OCI-LY7 (cell line): ENCODE data around the gene CDKL4. TPM values are rescaled to one million over a fixed set of nuclear protein-coding genes. Genes with fewer than 3 reads are reported as not detected.

ENCODE experiments used
- BruUV-seq: library from RNA; stranded (reverse); fragments of 400-500 nt; replicated peaks from 2 replicates; lab custom pipeline; 2021; lab: Mats Ljungman, UMichigan
- CTCF ChIA-PET: fragments of 300-600 bp; sonication (Branson Sonifier 250); formaldehyde crosslinking; loops from one replicate; lab custom pipeline; 2022; ENCODE audit warnings: antibody characterized with exemption; ENCODE audit not compliant: unreplicated experiment; lab: Charles Lee
- POLR2A ChIA-PET: fragments of 300-600 bp; sonication (Branson Sonifier 250); formaldehyde crosslinking; loops from one replicate; lab custom pipeline; 2022; ENCODE audit warnings: antibody characterized with exemption; lab: Charles Lee
- DNase-seq: peaks from one replicate; pipeline ENCODE4 v3.0.0-alpha.2; 2015; ENCODE audit warnings: low spot score
- H2AFZ ChIP-seq: fragments of 200-600 bp; sonication (generic), shearing (Covaris generic); 2 replicates; pipeline ENCODE4 v1.6.1; 2014; ENCODE audit warnings: mild to moderate bottlenecking, antibody characterized with exemption, low read length, moderate library complexity
- H3K27ac ChIP-seq: fragments of 200-600 bp; sonication (generic); 2 replicates; pipeline ENCODE4 v1.5.1; 2014; ENCODE audit warnings: mixed run types, low read depth, mild to moderate bottlenecking, moderate library complexity, low read length, inconsistent platforms; ENCODE audit not compliant: poor library complexity, severe bottlenecking
- H3K36me3 ChIP-seq: fragments of 200-600 bp; sonication (generic); 2 replicates; pipeline ENCODE4 v1.6.1; 2014; ENCODE audit warnings: mild to moderate bottlenecking, antibody characterized with exemption, low read length, moderate library complexity, mixed read lengths; ENCODE audit not compliant: insufficient read depth
- H3K4me1 ChIP-seq: fragments of 200-600 bp; sonication (generic); 2 replicates; pipeline ENCODE4 v1.5.1; 2014; ENCODE audit warnings: mild to moderate bottlenecking, low read length; ENCODE audit not compliant: insufficient read depth, poor library complexity, severe bottlenecking
- H3K4me2 ChIP-seq: fragments of 200-600 bp; sonication (generic); 2 replicates; pipeline ENCODE4 v1.6.1; 2014; ENCODE audit warnings: mild to moderate bottlenecking, low read length
- H3K4me3 ChIP-seq: fragments of 200-600 bp; sonication (generic); 2 replicates; pipeline ENCODE4 v1.5.1; 2014; ENCODE audit warnings: mild to moderate bottlenecking, low read depth, low read length; ENCODE audit not compliant: poor library complexity, severe bottlenecking
- H3K79me2 ChIP-seq: fragments of 200-600 bp; sonication (generic); 2 replicates; pipeline ENCODE4 v1.6.1; 2016; ENCODE audit warnings: low read depth, mild to moderate bottlenecking, low read length, moderate library complexity, mixed read lengths; ENCODE audit not compliant: insufficient read depth
- H3K9me2 ChIP-seq: fragments of 200-600 bp; sonication (generic); 2 replicates; pipeline ENCODE4 v1.6.1; 2016; ENCODE audit warnings: mild to moderate bottlenecking, low read length, mixed read lengths; ENCODE audit not compliant: insufficient read depth
- H3K9me3 ChIP-seq: fragments of 200-600 bp; sonication (generic); 2 replicates; pipeline ENCODE4 v1.6.1; 2014; ENCODE audit warnings: mild to moderate bottlenecking, mixed run types, low read length, mixed read lengths
- H4K20me1 ChIP-seq: fragments of 200-600 bp; sonication (generic); 2 replicates; pipeline ENCODE4 v1.6.1; 2014; ENCODE audit warnings: mild to moderate bottlenecking, antibody characterized with exemption, low read length, moderate library complexity, mixed read lengths; ENCODE audit not compliant: insufficient read depth
- EZH2phosphoT487 ChIP-seq: fragments of 200-600 bp; sonication (generic); IDR thresholded peaks from 2 replicates; pipeline ENCODE4 v1.6.1; 2018; ENCODE audit warnings: low read depth, borderline replicate concordance, mild to moderate bottlenecking, mixed run types, antibody characterized with exemption, low read length, moderate library complexity, mixed read lengths
- intact Hi-C: fragments of 100-400 bp; cut with micrococcal nuclease; formaldehyde crosslinking; loops from one replicate; pipeline ENCODE4 v1.10.0; 2022; ENCODE audit not compliant: unreplicated experiment
- total RNA-seq, 2 experiments: library from RNA; depleted of rRNA in 1 of 2; stranded (reverse); fragments of >200 nt in 1 of 2; shearing (Covaris generic) in 1 of 2; gene quantifications; 2 replicates each; pipeline ENCODE4 v1.2.3, GENCODE V29; 2014 to 2022
- TF ChIP-seq, protein P1 (sequence below): fragments of 200-600 bp; sonication (generic); conservative IDR thresholded peaks from 2 replicates; pipeline ENCODE4 v1.5.1; 2014; ENCODE audit warnings: mild to moderate bottlenecking, antibody characterized with exemption, low read length, moderate library complexity, mixed read lengths

Gene CDKL4
- total RNA-seq, 2 experiments from 2014 or later: not detected

DNA sequence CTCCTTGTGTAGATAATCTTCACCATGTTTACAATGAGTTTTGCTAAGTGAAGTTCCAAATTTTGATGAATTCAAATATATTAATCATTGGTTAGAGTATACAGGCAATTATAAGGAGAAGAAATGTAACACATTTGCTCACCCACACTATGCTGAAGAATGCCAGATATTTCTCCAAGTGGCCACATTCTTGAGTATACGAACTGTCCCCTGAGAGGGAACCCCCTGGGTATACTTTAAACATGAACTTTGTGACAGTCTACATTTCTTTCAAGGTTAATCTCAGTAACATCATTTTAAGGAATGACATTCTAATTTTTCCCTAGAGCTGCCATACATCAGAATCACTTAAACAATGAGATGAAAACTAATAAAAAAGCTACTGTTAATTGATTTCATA is 39.8 kb upstream of the CDKL4 start:
- Histone ChIP-seq H3K4me1 (no peaks in the 10 kb centered on the region), H2AFZ (no peak overlapping the region), H3K9me2 (no peaks in the 10 kb centered on the region), H3K4me3 (no peak overlapping the region), H3K79me2 (no peaks in the 10 kb centered on the region), H3K4me2 (no peak overlapping the region), H3K9me3 (no peaks in the 10 kb centered on the region), H4K20me1 (no peaks in the 10 kb centered on the region), H3K36me3 (peaks cover 29% of the 10 kb centered on the region), H3K27ac (no peak overlapping the region)
- ChIA-PET POLR2A (no interaction called here), CTCF (no interaction called here)
- intact Hi-C loops: no loop called here
- no peak for TF ChIP-seq EZH2phosphoT487
- TF ChIP-seq, protein P1, sequence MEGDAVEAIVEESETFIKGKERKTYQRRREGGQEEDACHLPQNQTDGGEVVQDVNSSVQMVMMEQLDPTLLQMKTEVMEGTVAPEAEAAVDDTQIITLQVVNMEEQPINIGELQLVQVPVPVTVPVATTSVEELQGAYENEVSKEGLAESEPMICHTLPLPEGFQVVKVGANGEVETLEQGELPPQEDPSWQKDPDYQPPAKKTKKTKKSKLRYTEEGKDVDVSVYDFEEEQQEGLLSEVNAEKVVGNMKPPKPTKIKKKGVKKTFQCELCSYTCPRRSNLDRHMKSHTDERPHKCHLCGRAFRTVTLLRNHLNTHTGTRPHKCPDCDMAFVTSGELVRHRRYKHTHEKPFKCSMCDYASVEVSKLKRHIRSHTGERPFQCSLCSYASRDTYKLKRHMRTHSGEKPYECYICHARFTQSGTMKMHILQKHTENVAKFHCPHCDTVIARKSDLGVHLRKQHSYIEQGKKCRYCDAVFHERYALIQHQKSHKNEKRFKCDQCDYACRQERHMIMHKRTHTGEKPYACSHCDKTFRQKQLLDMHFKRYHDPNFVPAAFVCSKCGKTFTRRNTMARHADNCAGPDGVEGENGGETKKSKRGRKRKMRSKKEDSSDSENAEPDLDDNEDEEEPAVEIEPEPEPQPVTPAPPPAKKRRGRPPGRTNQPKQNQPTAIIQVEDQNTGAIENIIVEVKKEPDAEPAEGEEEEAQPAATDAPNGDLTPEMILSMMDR: no peak
- BruUV-seq: no TSS peak
- DNase-seq: no peak

DNA sequence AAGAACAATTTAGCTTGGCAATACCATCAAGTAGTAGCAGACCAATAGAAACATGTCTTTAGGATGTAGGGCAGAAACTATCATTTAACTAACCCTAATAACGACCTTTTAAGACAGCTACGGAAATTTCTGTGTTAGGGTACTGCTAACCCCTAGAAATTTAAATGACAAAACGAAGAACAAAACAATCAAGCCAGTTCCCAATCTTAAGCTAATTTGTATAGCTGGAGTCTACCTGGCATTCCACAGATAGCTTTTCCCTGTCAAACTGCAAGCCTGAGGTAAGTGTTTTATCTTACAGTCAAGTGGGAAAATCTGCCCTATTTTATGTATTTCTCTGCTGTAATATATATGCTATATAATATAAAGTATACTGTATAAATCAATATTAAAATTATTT is 37.6 kb upstream of the CDKL4 start:
- ChIA-PET CTCF (no interaction called here), POLR2A (interaction anchor here (0.8 to 1.6 kb wide), 4 partner anchors 12 to 29 kb away, joined by 3 to 11 read pairs (median 5); no protein-coding TSS in a partner anchor)
- Histone ChIP-seq H3K27ac (no peak overlapping the region), H3K4me2 (no peak overlapping the region), H3K79me2 (no peaks in the 10 kb centered on the region), H3K4me1 (no peaks in the 10 kb centered on the region), H3K9me2 (no peaks in the 10 kb centered on the region), H3K4me3 (no peak overlapping the region), H2AFZ (no peak overlapping the region), H4K20me1 (no peaks in the 10 kb centered on the region), H3K36me3 (peaks cover 28% of the 10 kb centered on the region), H3K9me3 (no peaks in the 10 kb centered on the region)
- no peak for DNase-seq
- BruUV-seq: no TSS peak
- intact Hi-C loops: no loop called here
- TF ChIP-seq, protein P1: no peak
- no peak for TF ChIP-seq EZH2phosphoT487

DNA sequence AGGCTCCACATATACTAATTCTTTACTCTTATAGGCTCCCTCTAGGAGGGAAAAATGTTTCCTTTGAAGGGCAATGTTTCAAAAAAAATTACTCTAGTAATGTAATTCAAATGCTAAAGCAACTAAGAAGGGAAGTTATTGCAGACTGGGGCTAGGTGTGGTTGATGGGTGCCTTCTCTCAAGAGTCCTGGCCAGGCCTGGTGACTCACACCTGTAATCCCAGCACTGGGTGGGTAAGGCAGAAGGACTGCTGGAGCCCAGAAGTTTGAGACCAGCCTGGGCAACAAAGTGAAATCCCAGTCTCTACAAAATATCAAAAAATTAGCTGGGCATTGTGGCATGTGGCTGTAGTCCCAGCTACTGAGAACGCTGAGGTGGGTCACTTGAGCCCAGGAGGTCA is 31.2 kb upstream of the CDKL4 start:
- no peak overlapping the region for H3K27ac ChIP-seq
- no peaks in the 10 kb centered on the region for H3K4me1 ChIP-seq
- H4K20me1 ChIP-seq: no peaks in the 10 kb centered on the region
- BruUV-seq: no TSS peak
- ChIA-PET POLR2A (interaction anchor here (0.7 to 1.2 kb wide), 5 partner anchors 8 to 483 kb away, joined by 3 to 4 read pairs (median 3); no protein-coding TSS in a partner anchor), CTCF (no interaction called here)
- no peaks in the 10 kb centered on the region for H3K79me2 ChIP-seq
- H3K36me3 ChIP-seq: peaks cover 31% of the 10 kb centered on the region
- no peak for DNase-seq
- intact Hi-C loops: no loop called here
- no peak overlapping the region for H3K4me2 ChIP-seq
- H2AFZ ChIP-seq: no peak overlapping the region
- no peak overlapping the region for H3K4me3 ChIP-seq
- no peaks in the 10 kb centered on the region for H3K9me2 ChIP-seq
- H3K9me3 ChIP-seq: no peaks in the 10 kb centered on the region
- TF ChIP-seq, protein P1: no peak
- no peak for TF ChIP-seq EZH2phosphoT487
